H1 (cell line): ENCODE data around the gene NDUFA7. TPM values are rescaled to one million over a fixed set of nuclear protein-coding genes. Genes with fewer than 3 reads are reported as not detected.
A peak's percentile ranks its signal among the peaks of the same experiment; 100 is the strongest.

ENCODE experiments used
- CTCF ChIA-PET: fragments of 300-600 bp; sonication (Branson Sonifier 250); formaldehyde crosslinking; loops from one replicate; lab custom pipeline; 2021; ENCODE audit not compliant: partially characterized antibody; lab: Charles Lee
- POLR2A ChIA-PET: fragments of 300-600 bp; sonication (Branson Sonifier 250); formaldehyde crosslinking; loops from one replicate; lab custom pipeline; 2021; ENCODE audit warnings: inconsistent platforms; ENCODE audit not compliant: partially characterized antibody; lab: Charles Lee
- DNase-seq, 2 experiments: peaks; one replicate each; pipeline versions ENCODE4 v3.0.0 to v3.0.0-alpha.2; 2010 to 2022; ENCODE audit warnings: low spot score in 2 of 2, low read depth in 1 of 2, mixed read lengths in 1 of 2
- FAIRE-seq: peaks from 2 replicates; lab custom pipeline; 2011; peaks lifted over from hg19 to GRCh38; lab: Jason Lieb, UNC
- H2AFZ ChIP-seq: 2 replicates; pipeline ENCODE4 v1.8.1; 2012; ENCODE audit warnings: low read length, inconsistent platforms
- H2AK5ac ChIP-seq: 2 replicates; pipeline ENCODE4 v1.6.1; 2013; ENCODE audit warnings: low read depth, low read length
- H2BK120ac ChIP-seq: replicated peaks from 2 replicates; pipeline ENCODE3; 2013; ENCODE audit warnings: low read depth, low read length, inconsistent platforms
- H2BK12ac ChIP-seq: 2 replicates; pipeline ENCODE4 v1.6.1; 2013; ENCODE audit warnings: low read depth, low read length
- H2BK15ac ChIP-seq: 2 replicates; pipeline ENCODE4 v1.6.1; 2013; ENCODE audit warnings: low read length
- H2BK20ac ChIP-seq: 2 replicates; pipeline ENCODE4 v1.6.1; 2013; ENCODE audit warnings: low read length
- H2BK5ac ChIP-seq: 2 replicates; pipeline ENCODE4 v1.6.1; 2013; ENCODE audit warnings: low read depth, low read length
- H3K14ac ChIP-seq: 2 replicates; pipeline ENCODE4 v1.6.1; 2013; ENCODE audit warnings: inconsistent platforms; ENCODE audit not compliant: insufficient read length
- H3K18ac ChIP-seq: 2 replicates; pipeline ENCODE4 v1.6.1; 2013; ENCODE audit warnings: low read length; ENCODE audit errors: extremely low read depth
- H3K23ac ChIP-seq: 2 replicates; pipeline ENCODE4 v1.6.1; 2013; ENCODE audit warnings: inconsistent platforms; ENCODE audit not compliant: insufficient read length
- H3K23me2 ChIP-seq: 2 replicates; pipeline ENCODE4 v1.6.1; 2013; ENCODE audit warnings: low read depth, low read length
- H3K27ac ChIP-seq: 2 replicates; pipeline ENCODE4 v1.6.1; 2011; ENCODE audit warnings: low read depth, low read length, inconsistent platforms
- H3K27me3 ChIP-seq, 4 experiments: replicated peaks in 1 of 4; 1 replicate in 1 of 4; 2 replicates in 3 of 4; pipeline versions ENCODE4 v1.6.1 to v1.8.1; 2011 to 2013; ENCODE audit warnings: low read length in 3 of 4, mild to moderate bottlenecking in 3 of 4, inconsistent platforms in 2 of 4, mixed read lengths in 2 of 4, moderate library complexity in 1 of 4; ENCODE audit not compliant: control insufficient read depth in 3 of 4, insufficient read depth in 3 of 4; ENCODE audit errors: extremely low read depth in 1 of 4
- H3K36me3 ChIP-seq, 4 experiments: 2 replicates each; pipeline versions ENCODE4 v1.6.1 to v1.8.1; 2011 to 2013; ENCODE audit warnings: mild to moderate bottlenecking in 4 of 4, low read length in 3 of 4, moderate library complexity in 2 of 4, control low read depth in 1 of 4, inconsistent platforms in 1 of 4; ENCODE audit not compliant: insufficient read depth in 4 of 4, control insufficient read depth in 2 of 4
- H3K4ac ChIP-seq: replicated peaks from 2 replicates; pipeline ENCODE3; 2013; ENCODE audit warnings: low read length, low read depth, mixed read lengths, inconsistent platforms; ENCODE audit not compliant: insufficient read length
- H3K4me1 ChIP-seq, 4 experiments: replicated peaks in 1 of 4; 1 replicate in 1 of 4; 2 replicates in 3 of 4; pipeline versions ENCODE4 v1.6.1 to v1.8.1; 2011 to 2013; ENCODE audit warnings: low read length in 3 of 4, inconsistent platforms in 2 of 4, mixed read lengths in 1 of 4; ENCODE audit not compliant: insufficient read depth in 4 of 4, control insufficient read depth in 3 of 4
- H3K4me2 ChIP-seq, 2 experiments: 2 replicates each; pipeline versions ENCODE4 v1.6.1 to v1.8.1; 2011 to 2013; ENCODE audit warnings: low read depth in 2 of 2, low read length in 2 of 2, control low read depth in 1 of 2, inconsistent platforms in 1 of 2, mild to moderate bottlenecking in 1 of 2; ENCODE audit not compliant: insufficient read depth in 1 of 2
- H3K4me3 ChIP-seq, 4 experiments: fragments of 200-600, 300-600 bp in 1 of 4; sonication (generic), shearing (Covaris generic), sonication (Bioruptor Twin) in 1 of 4; 2 replicates each; pipeline versions ENCODE4 v1.5.1 to v1.8.1; 2011 to 2016; ENCODE audit warnings: low read length in 4 of 4, low read depth in 3 of 4, control low read depth in 2 of 4, inconsistent platforms in 2 of 4, mild to moderate bottlenecking in 2 of 4, mixed read lengths in 1 of 4, moderate library complexity in 1 of 4; ENCODE audit not compliant: insufficient read depth in 2 of 4; ENCODE audit errors: extremely low read depth in 1 of 4
- H3K56ac ChIP-seq: replicated peaks from 2 replicates; pipeline ENCODE3; 2013; ENCODE audit warnings: low read depth, mild to moderate bottlenecking, mixed read lengths, low read length, inconsistent platforms; ENCODE audit not compliant: insufficient read length
- H3K79me1 ChIP-seq: 2 replicates; pipeline ENCODE4 v1.6.1; 2013; ENCODE audit warnings: low read depth, low read length, control low read depth
- H3K79me2 ChIP-seq, 2 experiments: 2 replicates each; pipeline versions ENCODE4 v1.6.1 to v1.8.1; 2012 to 2013; ENCODE audit warnings: low read length in 2 of 2, mild to moderate bottlenecking in 2 of 2, inconsistent platforms in 1 of 2; ENCODE audit not compliant: insufficient read depth in 2 of 2, control insufficient read depth in 1 of 2
- H3K9ac ChIP-seq, 4 experiments: replicated peaks in 1 of 4; 1 replicate in 1 of 4; 2 replicates in 3 of 4; pipeline versions ENCODE4 v1.6.1 to v1.8.1; 2011 to 2013; ENCODE audit warnings: low read depth in 3 of 4, low read length in 3 of 4, control low read depth in 2 of 4, mild to moderate bottlenecking in 2 of 4, moderate library complexity in 2 of 4, inconsistent platforms in 1 of 4; ENCODE audit errors: extremely low read depth in 1 of 4
- H3K9me3 ChIP-seq, 2 experiments: 2 replicates each; pipeline versions ENCODE4 v1.6.1 to v1.8.1; 2012 to 2013; ENCODE audit warnings: mild to moderate bottlenecking in 2 of 2, moderate library complexity in 2 of 2, control low read depth in 1 of 2, inconsistent platforms in 1 of 2, low read depth in 1 of 2, low read length in 1 of 2, mixed read lengths in 1 of 2; ENCODE audit not compliant: insufficient read depth in 2 of 2
- H4K20me1 ChIP-seq, 2 experiments: replicated peaks in 1 of 2; 2 replicates each; pipeline versions ENCODE3 to v1.8.1; 2011 to 2013; ENCODE audit warnings: inconsistent platforms in 2 of 2, low read length in 2 of 2, mild to moderate bottlenecking in 1 of 2; ENCODE audit not compliant: insufficient read depth in 2 of 2, control insufficient read depth in 1 of 2
- H4K5ac ChIP-seq: 2 replicates; pipeline ENCODE4 v1.6.1; 2013; ENCODE audit warnings: low read length, low read depth, mixed read lengths, inconsistent platforms; ENCODE audit not compliant: insufficient read length
- H4K8ac ChIP-seq: 2 replicates; pipeline ENCODE4 v1.8.0; 2013; ENCODE audit warnings: mild to moderate bottlenecking, moderate library complexity, low read length, inconsistent platforms; ENCODE audit not compliant: insufficient read depth; ENCODE audit errors: extremely low read depth
- H4K91ac ChIP-seq: replicated peaks from 2 replicates; pipeline ENCODE3; 2013; ENCODE audit warnings: low read length, mixed read lengths, inconsistent platforms; ENCODE audit not compliant: insufficient read length
- CHD1 ChIP-seq: IDR thresholded peaks from 2 replicates; pipeline ENCODE4 v1.6.1; 2012; ENCODE audit warnings: low read depth, low read length, improper control_type of control experiment
- KDM4A ChIP-seq: IDR thresholded peaks from one replicate; pipeline ENCODE4 v1.7.1; 2012; ENCODE audit warnings: low read depth, mild to moderate bottlenecking, moderate library complexity, low read length, inconsistent platforms; ENCODE audit not compliant: severe bottlenecking
- RBBP5 ChIP-seq: IDR thresholded peaks from 2 replicates; pipeline ENCODE4 v1.7.1; 2012; ENCODE audit warnings: low read depth, mild to moderate bottlenecking, inconsistent platforms, low read length, moderate library complexity, borderline replicate concordance
- RNF2 ChIP-seq: fragments of 200-900, 300-1000 bp; sonication (generic); IDR thresholded peaks from 2 replicates; pipeline ENCODE4 v1.7.1; 2016; ENCODE audit warnings: borderline replicate concordance, low read depth, mild to moderate bottlenecking, antibody characterized with exemption, low read length; ENCODE audit not compliant: poor library complexity, severe bottlenecking; ENCODE audit errors: missing control alignments
- TCF12 ChIP-seq: IDR thresholded peaks from 2 replicates; pipeline ENCODE4 v1.6.1; 2011; ENCODE audit warnings: low read depth, mild to moderate bottlenecking, low read length
- WGBS, 2 experiments: shearing (Covaris generic) in 1 of 2; methylation state at CpG; one replicate each; pipeline versions ENCODE4 v1.1.6 to v1.1.7; 2013 to 2015; ENCODE audit warnings: low lambda C conversion rate in 2 of 2, mixed read lengths in 2 of 2, inconsistent platforms in 1 of 2, low coverage in 1 of 2, missing lambda C conversion rate in 1 of 2; ENCODE audit not compliant: insufficient replicate concordance in 2 of 2, insufficient coverage in 1 of 2, insufficient read length in 1 of 2; ENCODE audit errors: extremely low coverage in 1 of 2, missing lambda C conversion rate in 1 of 2; 5-methylcytosine and 5-hydroxymethylcytosine counted together
- polyA plus RNA-seq, 7 experiments: library from polyadenylated mRNA; depleted of rRNA in 3 of 7; stranded (reverse) in 5 of 7; unstranded in 2 of 7; fragments of >200 nt in 5 of 7; fragments of 200-250 nt in 2 of 7; gene quantifications; 1 replicate in 5 of 7; 2 replicates in 1 of 7; 4 replicates in 1 of 7; pipeline versions ENCODE4 v1.2.1 to v1.2.3, GENCODE V29; 2011 to 2013; ENCODE audit warnings: missing spikeins in 2 of 7, mixed read lengths in 2 of 7
- total RNA-seq: library from RNA; stranded (reverse); fragmentation: NEBNext Ultra II Directional; extraction: Animal tissue kit (Norgen Biotek cat#: 25700); gene quantifications from 2 replicates; pipeline ENCODE4 v1.2.1, GENCODE V29; 2021
- TF ChIP-seq, protein P1 (sequence below): IDR thresholded peaks from 2 replicates; pipeline ENCODE4 v1.6.1; 2012; ENCODE audit warnings: inconsistent platforms
- TF ChIP-seq, protein P2 (sequence below): IDR thresholded peaks from 2 replicates; pipeline ENCODE4 v1.6.1; 2012; ENCODE audit warnings: inconsistent platforms

The NDUFA7 gene
- total and polyA plus RNA-seq, 2 of the 8 experiments (the other 6 are each of a cell fraction or from before 2014, with no cell fraction given) = 54.4 to 286 TPM

GRCh38 chr19:8332976-8333766 is 12.0 kb upstream of the NDUFA7 start:
- ChIA-PET CTCF (interaction anchor here (0.7 to 3.7 kb wide), 6 partner anchors 11 to 281 kb away, joined by 3 to 32 read pairs (median 8); partner anchors contain the start of genes CCL25, NDUFA7 and RPS28), POLR2A (interaction anchor here (1.3 to 27.1 kb wide), 5 partner anchors 9 to 181 kb away, joined by 4 to 583 read pairs (median 11); partner anchors contain the start of genes ANGPTL4, CD320, KANK3 and NDUFA7)
- peak in 1 of 2 experiments; percentile 70 for DNase-seq
- Histone ChIP-seq H3K4me2 (peak overlapping the region; percentile 81 to 85), H3K18ac (peak overlapping the region; percentile 51; the same call in 1 of the 2 replicates), H3K14ac (no peak overlapping the region), H3K4me1 (peaks cover 0 to 17% (median 8%) of the 10 kb centered on the region in 4 experiments; a peak in 6 of 7 replicates), H2BK5ac (no peak overlapping the region), H2BK120ac (no peak overlapping the region), H2BK15ac (no peak overlapping the region), H3K36me3 (peaks cover 0 to 4% (median 0%) of the 10 kb centered on the region in 4 experiments; a peak in 1 of 8 replicates), H4K20me1 (no peaks in the 10 kb centered on the region), H2AK5ac (no peak overlapping the region), H3K23ac (no peak overlapping the region), H4K5ac (no peak overlapping the region), H4K8ac (no peak overlapping the region; the same call in none of the 2 replicates), H3K27ac (no peak overlapping the region), H2AFZ (no peak overlapping the region; the same call in 1 of the 2 replicates), H2BK12ac (0 out of 2 replicates have a peak overlapping the region, but pooled peaks have one; percentile 27), H3K9me3 (no peaks in the 10 kb centered on the region), H3K56ac (no peak overlapping the region), H3K4ac (no peak overlapping the region), H3K79me2 (no peaks in the 10 kb centered on the region), H3K23me2 (peaks cover 16% of the 10 kb centered on the region; the same call in 1 of the 2 replicates), H3K9ac (no peak overlapping the region), H3K79me1 (no peaks in the 10 kb centered on the region), H3K27me3 (peaks cover 21 to 38% (median 33%) of the 10 kb centered on the region in 4 experiments), H4K91ac (no peak overlapping the region), H2BK20ac (no peak overlapping the region), H3K4me3 (peak overlapping the region; percentile 40 to 56 (median 44))
- TF ChIP-seq, protein P1, sequence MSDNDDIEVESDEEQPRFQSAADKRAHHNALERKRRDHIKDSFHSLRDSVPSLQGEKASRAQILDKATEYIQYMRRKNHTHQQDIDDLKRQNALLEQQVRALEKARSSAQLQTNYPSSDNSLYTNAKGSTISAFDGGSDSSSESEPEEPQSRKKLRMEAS = peak; percentile 93
- TF ChIP-seq KDM4A (peak; percentile 43), TCF12 (no peak), RNF2 (peak; percentile 41), CHD1 (no peak), RBBP5 (peak; percentile 14; the same call in 1 of the 2 replicates)
- TF ChIP-seq, protein P2, sequence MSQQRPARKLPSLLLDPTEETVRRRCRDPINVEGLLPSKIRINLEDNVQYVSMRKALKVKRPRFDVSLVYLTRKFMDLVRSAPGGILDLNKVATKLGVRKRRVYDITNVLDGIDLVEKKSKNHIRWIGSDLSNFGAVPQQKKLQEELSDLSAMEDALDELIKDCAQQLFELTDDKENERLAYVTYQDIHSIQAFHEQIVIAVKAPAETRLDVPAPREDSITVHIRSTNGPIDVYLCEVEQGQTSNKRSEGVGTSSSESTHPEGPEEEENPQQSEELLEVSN = peak; percentile 63
- 16% methylated on average over 43 of the region's 52 CpGs; no CpG with 5 or more reads in 1 of the 2 experiments for WGBS, 2 experiments
- no peak for FAIRE-seq
